HG02885 (cell line): ENCODE measurements around the gene CFAP299.
"Not testable (repeated sequence)": the region's sequence is repeated elsewhere in the genome, so short reads cannot be mapped to it uniquely, and the experiment has no call there.

Experiments used
- ATAC-seq: cut with Tn5 transposase; IDR thresholded peaks from one replicate; pipeline ENCODE4 v1.9.1; 2021; ENCODE audit warnings: mild to moderate bottlenecking; ENCODE audit not compliant: unreplicated experiment, poor library complexity

Gene CFAP299

DNA sequence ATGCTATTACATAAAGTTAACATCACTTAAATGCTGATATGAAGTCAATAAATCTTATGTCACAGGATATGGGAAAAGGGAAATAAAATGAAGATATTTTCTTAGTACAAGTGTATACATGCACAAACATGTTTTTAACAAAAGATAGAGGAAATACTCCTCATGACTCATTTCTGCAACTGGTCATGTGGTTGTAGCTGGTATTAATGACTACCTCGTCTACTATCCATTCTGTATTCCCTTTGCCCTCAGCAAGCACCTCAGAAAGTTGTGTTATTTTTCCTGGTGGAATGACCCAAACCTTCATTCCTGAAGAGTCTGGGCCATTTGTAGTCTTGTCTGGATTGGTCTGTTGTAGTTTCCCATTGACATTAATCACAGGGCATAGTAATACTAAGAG is 458.1 kb downstream of the CFAP299 start:
- ATAC-seq = not testable (repeated sequence)

- ATAC-seq = no peak
Observed at GRCh38 chr4:80798082-80798481, 462.6 kb downstream of the CFAP299 start.

DNA sequence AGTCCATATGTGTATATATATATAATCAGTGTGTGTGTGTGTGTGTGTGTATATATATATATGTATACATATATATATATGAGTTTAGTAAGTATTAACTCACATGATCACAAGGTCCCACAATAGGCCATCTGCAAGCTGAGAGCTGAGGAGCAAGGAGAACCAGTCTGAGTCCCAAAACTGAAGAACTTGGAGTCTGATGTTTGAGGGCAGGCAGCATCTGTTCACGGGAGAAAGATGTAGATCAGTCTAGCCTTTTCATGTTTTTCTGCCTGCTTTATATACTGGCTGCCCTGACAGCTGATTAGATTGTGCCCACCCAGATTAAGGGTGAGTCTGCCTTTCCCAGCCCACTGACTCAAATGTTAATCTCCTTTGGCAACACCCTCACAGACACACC is 465.2 kb downstream of the CFAP299 start:
- ATAC-seq = not testable (repeated sequence)

DNA sequence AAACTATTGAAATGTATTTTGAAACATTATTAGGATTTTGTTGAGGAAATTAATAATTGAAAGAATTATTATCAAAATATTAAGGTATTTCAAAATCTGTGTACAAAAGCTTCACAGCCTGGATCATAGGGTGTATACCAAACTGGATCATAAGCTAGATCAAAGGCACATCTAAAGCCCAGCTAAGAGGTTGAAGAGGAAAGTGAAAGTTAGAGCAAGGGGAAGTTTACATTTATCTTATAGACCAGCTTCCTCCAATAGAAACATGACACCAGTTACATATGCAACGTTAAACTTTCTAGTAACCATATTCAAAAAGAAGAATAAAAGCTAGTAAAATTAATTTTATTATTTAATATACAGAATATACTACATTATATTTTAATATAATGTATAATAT is 467.8 kb downstream of the CFAP299 start:
- no peak for ATAC-seq

DNA sequence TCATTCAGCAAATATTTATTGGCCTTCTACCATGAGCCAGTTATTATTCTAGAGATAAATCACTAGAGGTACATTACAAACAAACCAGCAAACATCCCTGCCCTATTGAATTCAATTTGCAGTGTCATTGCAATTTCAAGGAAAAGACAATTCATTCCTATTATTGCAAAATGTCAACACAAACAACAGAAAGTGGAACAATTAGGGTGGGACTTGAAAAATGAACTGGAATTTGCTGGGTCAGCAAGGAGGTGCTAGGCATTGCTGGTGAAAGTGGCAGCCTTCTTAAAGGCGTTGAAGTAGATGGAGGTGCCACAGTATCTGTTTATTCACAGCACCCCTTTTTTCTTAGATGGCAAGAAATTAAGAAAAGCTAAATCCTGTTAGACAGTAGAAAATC is 470.9 kb downstream of the CFAP299 start:
- ATAC-seq = no peak

DNA sequence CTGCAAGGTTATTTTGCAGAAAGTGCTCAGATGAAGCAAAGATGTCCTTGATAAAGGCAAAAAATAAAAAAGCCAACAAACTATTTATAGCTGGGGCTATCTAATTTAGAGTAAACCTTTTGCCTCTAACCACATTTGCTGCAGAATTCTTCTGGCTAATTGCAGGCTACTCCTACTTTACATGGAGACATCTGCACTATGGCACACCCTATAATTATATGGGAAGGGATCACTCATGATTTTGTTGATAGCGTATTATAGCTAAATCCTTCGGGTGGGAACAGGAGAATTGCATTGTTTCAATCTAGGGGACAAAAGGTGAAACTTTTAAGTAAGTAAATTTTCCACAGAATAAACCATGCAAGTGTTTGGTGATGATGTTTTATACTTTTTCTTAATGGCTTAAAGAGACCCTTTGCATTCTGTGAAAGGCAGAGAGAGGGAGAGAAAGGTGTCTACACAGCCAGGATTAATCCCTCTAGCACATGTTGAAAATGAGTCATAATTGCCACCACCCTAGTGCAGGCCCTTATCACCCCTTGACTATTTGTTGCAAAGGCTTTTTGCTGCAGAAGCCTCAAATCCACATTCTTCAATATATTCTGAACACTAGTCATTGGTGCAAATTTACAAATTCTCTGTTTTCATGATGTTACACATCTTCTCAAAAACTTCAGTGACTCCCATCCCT is 473.7 kb downstream of the CFAP299 start:
- ATAC-seq = no peak

- ATAC-seq = no peak
Observed at GRCh38 chr4:80811406-80811805, 475.9 kb downstream of the CFAP299 start.

DNA sequence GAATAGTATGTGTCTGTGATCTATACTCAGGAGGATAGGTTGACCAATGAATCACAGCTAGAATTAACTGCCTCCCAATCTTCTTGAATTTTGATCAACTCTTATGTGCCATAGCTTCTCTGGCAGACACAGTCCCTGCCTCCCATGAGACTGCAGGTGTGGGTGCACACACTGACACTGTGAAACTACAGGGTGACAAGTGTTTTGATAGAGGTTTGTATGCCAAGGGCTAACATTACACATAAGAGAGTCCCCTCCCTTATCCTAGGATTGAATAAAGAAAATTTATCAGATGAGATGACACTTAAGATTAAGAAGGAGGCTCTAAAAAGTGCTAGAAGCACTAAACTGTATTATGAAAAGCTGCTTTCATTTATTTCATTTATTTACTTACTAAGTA is 476.6 kb downstream of the CFAP299 start:
- ATAC-seq = no peak

GRCh38 chr4:80814266-80814665 is 478.7 kb downstream of the CFAP299 start:
- ATAC-seq = no peak

DNA sequence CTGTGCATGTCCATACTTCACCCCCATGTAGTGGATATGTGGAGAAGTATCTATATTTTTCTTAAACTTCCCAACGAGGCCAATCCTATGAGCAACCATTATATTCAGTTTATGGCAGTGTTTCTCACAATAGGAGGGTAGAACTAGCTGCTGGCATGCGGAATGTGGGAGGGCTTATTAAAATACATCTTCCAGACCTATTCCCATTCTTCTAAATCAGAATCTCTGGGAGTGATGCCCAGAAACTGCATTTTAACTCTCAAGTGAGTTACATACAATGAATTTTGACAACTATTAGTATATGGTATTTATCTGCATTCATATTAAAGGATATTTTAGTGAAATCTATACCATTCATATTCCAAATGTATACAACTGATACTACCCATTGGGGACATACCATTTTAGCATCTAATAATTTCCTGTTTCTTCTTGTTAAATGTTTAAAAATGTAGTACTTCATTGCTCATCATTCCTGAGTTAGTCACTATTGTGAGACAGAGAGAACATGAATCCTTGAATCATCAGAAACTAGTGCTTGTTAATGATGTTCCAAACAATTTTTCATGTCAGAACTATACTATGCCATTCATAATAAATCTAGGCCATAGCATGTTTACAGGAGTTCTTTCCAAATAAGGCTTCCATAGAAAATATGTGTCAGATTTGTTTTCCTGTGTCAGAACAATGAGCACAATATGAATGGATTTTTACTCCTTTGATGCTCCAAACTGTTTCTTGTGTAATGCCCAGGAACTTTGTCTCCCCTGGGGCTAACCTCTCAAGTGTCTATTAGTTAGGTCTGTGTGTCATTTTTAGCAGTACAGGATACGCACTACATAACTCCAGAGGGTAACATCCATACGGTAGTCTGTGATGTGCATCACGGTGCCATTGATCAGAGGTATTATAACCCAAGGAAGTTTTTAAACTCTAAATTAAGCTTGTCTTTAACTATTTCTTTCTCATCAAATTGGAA is 496.1 kb downstream of the CFAP299 start:
- ATAC-seq = no peak

GRCh38 chr4:80839281-80839680 is 503.8 kb downstream of the CFAP299 start:
- ATAC-seq = no peak

DNA sequence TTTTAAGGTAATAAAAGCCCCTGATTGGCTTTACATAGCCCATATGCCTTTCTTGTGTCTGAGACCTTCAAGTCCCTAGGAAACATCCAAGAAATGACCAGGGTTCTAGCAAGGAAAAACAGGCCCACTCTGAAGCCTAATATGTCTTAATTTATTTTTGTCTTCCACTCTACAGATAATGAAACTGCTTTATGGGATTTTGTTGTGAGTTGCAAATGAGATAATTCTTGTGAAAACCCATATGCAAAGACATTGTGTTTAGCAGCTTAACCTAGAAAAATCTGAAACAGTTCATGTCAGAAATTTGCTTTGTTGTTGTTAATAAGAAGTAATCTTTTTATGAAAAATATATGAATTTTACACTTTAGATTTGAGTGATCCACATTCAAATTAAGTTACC is 504.3 kb downstream of the CFAP299 start:
- ATAC-seq = no peak

- no peak for ATAC-seq
Observed at GRCh38 chr4:80840396-80840795, 504.9 kb downstream of the CFAP299 start.

- ATAC-seq = peak; percentile 70
Observed at GRCh38 chr4:80841587-80842281, 506.2 kb downstream of the CFAP299 start.

- ATAC-seq = no peak
Observed at GRCh38 chr4:80846210-80846609, 510.7 kb downstream of the CFAP299 start.

GRCh38 chr4:80852061-80852460 is 516.5 kb downstream of the CFAP299 start:
- ATAC-seq = no peak

DNA sequence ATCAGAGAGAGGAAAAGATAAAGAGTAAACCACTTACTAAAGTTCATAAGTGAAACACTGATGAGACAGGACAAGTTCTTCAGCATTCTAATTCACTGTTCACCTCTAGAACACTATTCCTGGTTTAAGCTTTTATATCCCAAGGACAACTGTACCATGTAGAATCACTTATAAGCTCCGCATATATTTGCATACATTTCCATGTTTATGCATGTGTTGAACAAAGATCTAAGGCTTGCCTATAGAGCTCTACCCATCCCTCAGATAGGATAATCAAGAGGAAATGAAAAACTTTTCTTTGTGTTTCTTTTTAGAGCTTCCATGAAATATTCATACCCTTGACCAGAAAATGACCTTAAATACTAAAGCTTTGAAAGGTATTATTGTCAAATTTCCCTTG is 538.0 kb downstream of the CFAP299 start:
- no peak for ATAC-seq

- no peak for ATAC-seq
Observed at GRCh38 chr4:80874979-80875378, 539.4 kb downstream of the CFAP299 start.

- ATAC-seq = peak; percentile 90
Observed at GRCh38 chr4:80875642-80876041, 540.1 kb downstream of the CFAP299 start.

GRCh38 chr4:80876810-80877209 is 541.3 kb downstream of the CFAP299 start:
- ATAC-seq = peak; percentile 71

DNA sequence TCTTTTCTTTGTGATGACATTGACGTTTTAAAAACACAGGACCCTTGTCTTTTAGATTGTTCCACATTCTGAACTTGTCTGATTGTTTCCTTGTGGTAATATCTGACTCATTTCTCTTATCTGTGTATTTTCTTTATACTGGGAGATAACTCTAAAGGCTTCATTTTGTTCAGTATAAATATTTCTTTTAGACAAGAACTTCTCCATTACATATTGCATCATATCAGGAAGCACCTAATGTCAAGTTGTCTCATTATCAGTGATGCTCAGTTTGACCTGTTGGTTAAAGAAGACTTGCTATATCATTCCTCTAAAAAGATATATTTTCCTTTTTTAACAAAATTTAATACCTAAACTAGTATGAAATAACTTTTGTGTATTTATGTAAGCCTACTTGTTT is 542.7 kb downstream of the CFAP299 start:
- ATAC-seq = no peak
